HUES6 (cell line): Measurements from ENCODE around the gene UTS2B.

Experiments
- H3K27ac ChIP-seq: 2 replicates; pipeline ENCODE4 v1.7.0; 2013; ENCODE audit warnings: low read depth, mild to moderate bottlenecking, low read length, inconsistent platforms
- H3K27me3 ChIP-seq: 2 replicates; pipeline ENCODE4 v1.6.1; 2013; ENCODE audit warnings: low read length; ENCODE audit not compliant: control insufficient read depth, insufficient read depth
- H3K36me3 ChIP-seq: 2 replicates; pipeline ENCODE4 v1.6.1; 2013; ENCODE audit warnings: low read length; ENCODE audit not compliant: control insufficient read depth, insufficient read depth
- H3K4me1 ChIP-seq: 2 replicates; pipeline ENCODE4 v1.6.1; 2013; ENCODE audit warnings: low read length; ENCODE audit not compliant: control insufficient read depth, insufficient read depth
- H3K4me3 ChIP-seq: 2 replicates; pipeline ENCODE4 v1.5.1; 2013; ENCODE audit warnings: low read depth, low read length
- H3K9ac ChIP-seq: one replicate; pipeline ENCODE4 v1.6.1; 2013; ENCODE audit warnings: mild to moderate bottlenecking, low read length
- H3K9me3 ChIP-seq: 2 replicates; pipeline ENCODE4 v1.6.1; 2013; ENCODE audit warnings: low read depth, low read length; ENCODE audit not compliant: control insufficient read depth, insufficient read depth

The UTS2B gene

DNA sequence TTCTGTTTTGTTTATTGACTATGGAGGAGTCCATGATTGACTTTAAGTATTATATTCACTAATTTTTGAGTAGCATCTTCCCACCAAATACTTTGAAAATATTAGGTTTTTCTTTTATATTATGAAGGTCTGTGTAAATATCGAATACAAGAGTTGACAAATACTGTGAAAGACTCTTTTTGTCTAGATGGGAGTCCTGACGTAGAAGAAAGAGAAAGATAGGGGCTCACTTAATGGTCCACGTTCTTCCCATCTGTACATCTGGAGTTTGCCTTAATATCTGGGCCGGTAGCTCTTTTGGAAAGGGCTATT, 7.8 kb upstream of the UTS2B start:
- Histone ChIP-seq H3K27ac (no peak overlapping the region), H3K36me3 (no peaks in the 10 kb centered on the region), H3K4me1 (peaks cover 6% of the 10 kb centered on the region; the same call in 1 of the 2 replicates), H3K9ac (no peak overlapping the region), H3K27me3 (no peaks in the 10 kb centered on the region), H3K4me3 (no peak overlapping the region), H3K9me3 (no peaks in the 10 kb centered on the region)

GRCh38 chr3:191336833-191337232, 6.5 kb upstream of the UTS2B start:
- H3K4me1 ChIP-seq: peaks cover 11% of the 10 kb centered on the region; the same call in 1 of the 2 replicates
- H3K9ac ChIP-seq: no peak overlapping the region
- H3K36me3 ChIP-seq: no peaks in the 10 kb centered on the region
- no peaks in the 10 kb centered on the region for H3K27me3 ChIP-seq
- H3K4me3 ChIP-seq: no peak overlapping the region
- no peaks in the 10 kb centered on the region for H3K9me3 ChIP-seq
- no peak overlapping the region for H3K27ac ChIP-seq

DNA sequence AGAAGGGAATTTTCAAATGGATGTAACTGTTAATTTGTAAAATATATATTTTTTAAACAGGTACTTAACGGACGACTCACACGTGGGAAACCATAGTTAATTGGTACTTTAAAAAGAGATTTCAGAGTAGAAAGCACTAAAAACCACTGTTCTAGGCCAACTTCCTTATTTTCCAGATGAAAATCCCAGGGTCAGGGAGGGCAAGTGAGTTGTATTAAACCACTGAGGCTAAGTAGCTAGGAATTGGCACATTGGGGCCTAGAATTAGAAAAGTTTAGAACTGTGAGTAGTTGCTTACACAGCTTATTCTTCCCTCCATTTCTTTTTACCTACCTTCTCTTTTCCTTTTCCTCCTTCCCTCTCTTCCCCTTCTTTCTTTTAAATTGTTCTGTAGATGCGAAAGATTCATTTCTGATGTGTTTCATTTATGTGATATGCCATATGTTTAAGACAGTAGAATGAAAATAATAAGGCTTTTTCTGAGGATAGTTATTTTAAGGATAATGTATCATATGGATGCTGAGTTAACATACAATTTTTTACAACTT, 4.1 kb upstream of the UTS2B start:
- peaks cover 23% of the 10 kb centered on the region; the same call in 1 of the 2 replicates for H3K4me1 ChIP-seq
- no peaks in the 10 kb centered on the region for H3K36me3 ChIP-seq
- H3K27me3 ChIP-seq: no peaks in the 10 kb centered on the region
- H3K4me3 ChIP-seq: no peak overlapping the region
- H3K27ac ChIP-seq: no peak overlapping the region
- H3K9me3 ChIP-seq: no peaks in the 10 kb centered on the region
- no peak overlapping the region for H3K9ac ChIP-seq

DNA sequence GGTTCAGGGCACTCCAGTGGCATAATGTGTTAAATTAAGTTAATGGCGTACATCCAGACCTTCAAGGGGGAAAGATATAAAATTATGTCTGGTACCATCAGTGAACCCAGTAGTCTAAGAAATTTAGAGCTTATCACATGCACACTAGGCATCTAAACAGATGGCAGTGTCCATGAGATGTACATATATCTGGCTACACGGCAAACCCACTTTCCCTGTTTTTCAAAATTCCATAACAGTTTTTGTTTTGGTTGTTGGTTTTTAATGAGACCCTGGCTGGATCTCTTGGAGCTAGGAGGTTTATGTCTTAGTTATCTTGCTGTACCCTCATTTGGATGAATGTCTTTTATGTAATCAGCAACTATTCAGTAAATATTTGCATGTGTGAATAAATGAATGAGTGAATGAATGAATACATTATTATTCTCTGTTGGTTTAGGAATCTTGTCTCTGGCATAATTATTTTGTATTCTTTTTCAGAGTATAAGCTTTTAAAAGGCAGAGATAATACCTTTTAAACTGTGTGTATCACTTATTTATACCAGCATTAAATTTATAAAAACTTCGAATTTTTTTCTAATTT, 3.1 kb upstream of the UTS2B start:
- no peak overlapping the region for H3K27ac ChIP-seq
- H3K36me3 ChIP-seq: no peaks in the 10 kb centered on the region
- no peak overlapping the region for H3K4me3 ChIP-seq
- H3K4me1 ChIP-seq: peaks cover 29% of the 10 kb centered on the region; the same call in 1 of the 2 replicates
- peaks cover 6% of the 10 kb centered on the region for H3K27me3 ChIP-seq
- no peaks in the 10 kb centered on the region for H3K9me3 ChIP-seq
- no peak overlapping the region for H3K9ac ChIP-seq

DNA sequence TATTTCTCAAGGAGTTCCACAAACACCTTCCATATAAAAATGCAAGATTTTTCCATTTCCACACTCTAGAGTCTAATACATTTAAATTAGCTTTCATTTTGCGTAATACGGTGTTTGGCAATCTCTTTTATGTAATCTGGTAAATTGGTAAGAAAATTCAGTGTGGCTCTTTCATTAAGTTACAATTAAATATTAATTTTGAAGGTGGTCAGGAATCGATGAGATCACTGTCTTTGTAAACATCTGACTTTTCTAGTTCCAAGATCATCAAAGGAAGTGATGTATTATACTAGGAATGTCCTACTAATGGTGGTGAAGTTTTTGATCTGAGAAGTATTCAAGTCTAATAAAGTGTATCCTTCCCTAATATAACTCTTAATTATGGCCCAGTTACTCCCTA, 1.1 kb upstream of the UTS2B start:
- peaks cover 15% of the 10 kb centered on the region for H3K27me3 ChIP-seq
- no peak overlapping the region for H3K27ac ChIP-seq
- H3K9me3 ChIP-seq: no peaks in the 10 kb centered on the region
- peak overlapping the region; percentile 64; the same call in 1 of the 2 replicates for H3K4me3 ChIP-seq
- no peak overlapping the region for H3K9ac ChIP-seq
- no peaks in the 10 kb centered on the region for H3K36me3 ChIP-seq
- H3K4me1 ChIP-seq: peaks cover 33% of the 10 kb centered on the region; the same call in 1 of the 2 replicates

DNA sequence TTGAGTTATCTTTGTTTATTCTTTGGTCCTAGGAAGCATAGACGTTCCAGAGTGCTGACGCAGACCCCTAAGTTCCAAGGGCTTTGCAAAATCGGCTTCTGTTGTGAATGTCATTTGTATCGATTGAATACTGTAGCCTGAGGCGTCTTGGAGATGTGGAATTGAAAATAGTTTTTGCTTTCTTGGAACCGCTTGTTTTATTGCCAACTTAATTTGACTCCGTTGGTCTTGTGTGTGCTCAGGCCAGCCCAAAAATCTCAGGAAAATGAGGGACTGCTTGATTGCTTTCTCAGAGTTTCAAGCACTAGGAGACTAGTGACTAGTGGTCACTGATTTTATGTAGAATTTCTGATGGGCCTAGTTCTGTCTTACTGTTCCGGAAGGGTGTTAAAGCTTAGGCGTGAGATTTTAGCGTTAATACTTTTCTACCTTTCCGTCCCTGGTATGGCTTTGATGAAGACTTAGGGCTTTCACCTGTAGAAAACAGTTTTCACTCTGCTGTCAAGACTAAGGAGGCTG, 263 bp upstream of the UTS2B start:
- H3K9ac ChIP-seq: peak overlapping the region; percentile 66
- H3K9me3 ChIP-seq: no peaks in the 10 kb centered on the region
- H3K4me3 ChIP-seq: peak overlapping the region; percentile 64
- no peak overlapping the region for H3K27ac ChIP-seq
- no peaks in the 10 kb centered on the region for H3K36me3 ChIP-seq
- H3K27me3 ChIP-seq: peaks cover 15% of the 10 kb centered on the region
- H3K4me1 ChIP-seq: peaks cover 33% of the 10 kb centered on the region; the same call in 1 of the 2 replicates

- Histone ChIP-seq H3K4me1 (peaks cover 27% of the 10 kb centered on the region; the same call in 1 of the 2 replicates), H3K9me3 (no peaks in the 10 kb centered on the region), H3K27ac (peak within 1 kb of the TSS; percentile 54; the same call in 1 of the 2 replicates), H3K4me3 (peak within 1 kb of the TSS; percentile 64), H3K9ac (peak within 1 kb of the TSS; percentile 66), H3K27me3 (peaks cover 15% of the 10 kb centered on the region), H3K36me3 (no peaks in the 10 kb centered on the region)
Observed at GRCh38 chr3:191328962-191329653, 1.2 kb downstream of the UTS2B start, which contains the start of gene CCDC50. CCDC50 (plus strand) TSS chr3:191329394; CDS start chr3:191329675, 281 bp downstream.

GRCh38 chr3:191328383-191328961, 1.9 kb downstream of the UTS2B start:
- H3K4me3 ChIP-seq: peak overlapping the region; percentile 64
- H3K27ac ChIP-seq: no peak overlapping the region
- H3K27me3 ChIP-seq: peaks cover 15% of the 10 kb centered on the region
- H3K9me3 ChIP-seq: no peaks in the 10 kb centered on the region
- peak overlapping the region; percentile 66 for H3K9ac ChIP-seq
- no peaks in the 10 kb centered on the region for H3K36me3 ChIP-seq
- peaks cover 27% of the 10 kb centered on the region; the same call in 1 of the 2 replicates for H3K4me1 ChIP-seq

- H3K4me3 ChIP-seq: no peak overlapping the region
- H3K4me1 ChIP-seq: peaks cover 27% of the 10 kb centered on the region; the same call in 1 of the 2 replicates
- H3K27me3 ChIP-seq: peaks cover 15% of the 10 kb centered on the region
- H3K9ac ChIP-seq: no peak overlapping the region
- no peak overlapping the region for H3K27ac ChIP-seq
- no peaks in the 10 kb centered on the region for H3K9me3 ChIP-seq
- H3K36me3 ChIP-seq: no peaks in the 10 kb centered on the region
Observed at GRCh38 chr3:191327526-191327925, 2.8 kb downstream of the UTS2B start.

- Histone ChIP-seq H3K9ac (no peak overlapping the region), H3K4me1 (peaks cover 10% of the 10 kb centered on the region; the same call in 1 of the 2 replicates), H3K36me3 (no peaks in the 10 kb centered on the region), H3K9me3 (no peaks in the 10 kb centered on the region), H3K4me3 (no peak overlapping the region), H3K27me3 (peaks cover 15% of the 10 kb centered on the region), H3K27ac (no peak overlapping the region)
Observed at GRCh38 chr3:191324936-191325335, 5.4 kb downstream of the UTS2B start.
